HG02981 (cell line): ENCODE data around the gene RPS3.
A peak's percentile ranks its signal among the peaks of the same experiment; 100 is the strongest.
"Not testable (repeated sequence)": the region's sequence is repeated elsewhere in the genome, so short reads cannot be mapped to it uniquely, and the experiment has no call there.

Source experiments
- ATAC-seq: cut with Tn5 transposase; IDR thresholded peaks from one replicate; pipeline ENCODE4 v1.9.1; 2021; ENCODE audit warnings: mild to moderate bottlenecking, moderate library complexity; ENCODE audit not compliant: unreplicated experiment

RPS3 gene

DNA sequence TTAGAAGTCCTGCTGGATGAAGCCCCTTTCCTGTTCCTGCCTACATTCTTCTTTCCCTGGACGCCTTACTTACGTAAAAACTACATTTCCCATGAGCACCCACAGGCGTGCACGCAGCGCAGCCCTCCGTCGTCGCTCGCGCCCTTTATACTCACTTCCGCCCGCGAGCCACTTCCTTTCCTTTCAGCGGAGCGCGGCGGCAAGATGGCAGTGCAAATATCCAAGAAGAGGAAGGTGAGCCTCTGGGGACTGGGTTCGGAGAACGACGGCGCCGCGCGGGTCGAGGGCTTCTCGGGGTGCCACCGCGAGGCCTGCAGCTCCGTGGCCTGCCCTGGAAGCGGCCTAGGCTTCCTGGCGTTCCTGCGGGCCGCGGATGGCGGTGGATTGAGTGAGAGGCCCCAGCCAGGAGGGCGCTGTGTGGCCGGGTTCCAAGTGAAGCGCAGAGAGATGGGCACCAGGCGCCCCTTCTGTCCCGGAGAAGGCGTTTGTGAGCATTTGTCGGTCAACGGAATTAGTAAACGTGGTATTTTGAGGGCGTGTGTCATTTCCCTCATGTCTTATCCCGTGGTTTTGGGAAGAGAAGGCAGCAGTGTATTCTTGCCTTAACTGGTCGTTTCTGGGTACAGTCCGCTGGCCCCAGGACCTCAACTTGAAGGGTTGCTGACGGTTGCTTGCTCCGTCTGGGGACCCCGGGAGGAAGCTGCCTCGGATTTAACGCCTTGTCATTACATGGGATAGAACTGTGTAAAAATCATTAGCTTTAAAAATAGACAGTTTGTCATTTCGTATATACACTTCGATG is at the start of gene RPS3:
Gene RPS3, plus strand, starts transcription at position 175 of the 802 bp plus-strand sequence. Its CDS starts 30 bp downstream, at position 205.
- ATAC-seq = peak; percentile 92

DNA sequence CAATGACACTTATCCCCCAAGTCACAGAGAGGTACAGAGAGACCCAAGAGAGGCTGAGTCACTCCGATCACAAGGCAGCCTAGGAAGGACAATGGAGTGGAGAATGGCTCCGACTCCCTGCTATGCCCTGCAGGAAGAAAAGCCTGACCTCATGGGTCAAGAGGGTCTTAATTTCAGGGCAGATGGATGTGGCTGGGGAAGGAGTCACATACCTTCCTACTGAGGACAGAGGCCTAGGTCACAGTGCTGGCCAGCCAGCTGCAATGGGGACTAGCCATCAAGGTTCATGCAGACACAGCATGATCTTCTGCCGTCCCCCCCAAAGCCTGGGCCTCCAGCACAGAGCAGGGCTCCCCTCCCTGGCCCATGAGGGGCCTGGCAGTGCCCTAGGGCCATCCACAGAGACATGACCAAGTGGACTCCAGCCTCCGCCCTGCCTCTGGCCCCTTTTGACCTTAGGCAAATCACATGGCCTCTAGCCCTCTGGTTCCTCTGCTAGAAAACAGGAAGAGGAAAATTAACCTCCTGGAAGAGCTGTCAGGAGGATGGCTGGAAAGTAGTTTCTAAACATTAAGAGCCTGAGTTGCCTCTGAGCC is 49.7 kb upstream of the RPS3 start:
- ATAC-seq = no peak

DNA sequence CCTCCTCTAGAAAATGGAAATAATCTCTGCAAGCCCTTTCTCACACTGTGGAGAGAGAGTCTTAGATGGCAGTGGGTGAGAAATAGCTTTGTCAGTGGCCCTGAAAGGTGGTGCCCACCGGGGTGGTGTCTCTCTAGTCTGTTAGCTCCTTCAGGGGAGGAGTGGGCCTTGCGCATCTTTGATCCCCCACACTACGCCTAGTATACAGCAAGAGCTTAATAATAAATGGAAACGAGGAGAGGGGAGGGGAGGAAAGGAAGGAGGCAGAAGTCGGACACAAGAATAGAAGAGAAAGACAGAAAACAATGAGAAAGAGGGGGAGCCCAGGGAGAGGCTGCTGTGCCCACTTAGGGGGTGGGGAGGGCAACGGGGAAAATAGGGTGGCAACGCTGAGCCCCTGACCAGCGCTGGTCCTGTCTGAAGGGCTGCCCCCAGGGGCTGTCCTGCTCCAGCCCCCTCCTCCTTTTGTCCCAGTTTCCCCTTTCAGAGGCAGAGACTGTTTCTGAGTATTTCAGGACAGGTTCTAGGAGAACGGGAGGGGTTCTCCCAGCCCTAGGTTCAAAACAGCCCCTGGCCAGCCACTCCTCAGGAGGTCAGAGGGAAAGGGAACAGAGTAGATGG is 49.1 kb upstream of the RPS3 start:
- ATAC-seq = no peak

DNA sequence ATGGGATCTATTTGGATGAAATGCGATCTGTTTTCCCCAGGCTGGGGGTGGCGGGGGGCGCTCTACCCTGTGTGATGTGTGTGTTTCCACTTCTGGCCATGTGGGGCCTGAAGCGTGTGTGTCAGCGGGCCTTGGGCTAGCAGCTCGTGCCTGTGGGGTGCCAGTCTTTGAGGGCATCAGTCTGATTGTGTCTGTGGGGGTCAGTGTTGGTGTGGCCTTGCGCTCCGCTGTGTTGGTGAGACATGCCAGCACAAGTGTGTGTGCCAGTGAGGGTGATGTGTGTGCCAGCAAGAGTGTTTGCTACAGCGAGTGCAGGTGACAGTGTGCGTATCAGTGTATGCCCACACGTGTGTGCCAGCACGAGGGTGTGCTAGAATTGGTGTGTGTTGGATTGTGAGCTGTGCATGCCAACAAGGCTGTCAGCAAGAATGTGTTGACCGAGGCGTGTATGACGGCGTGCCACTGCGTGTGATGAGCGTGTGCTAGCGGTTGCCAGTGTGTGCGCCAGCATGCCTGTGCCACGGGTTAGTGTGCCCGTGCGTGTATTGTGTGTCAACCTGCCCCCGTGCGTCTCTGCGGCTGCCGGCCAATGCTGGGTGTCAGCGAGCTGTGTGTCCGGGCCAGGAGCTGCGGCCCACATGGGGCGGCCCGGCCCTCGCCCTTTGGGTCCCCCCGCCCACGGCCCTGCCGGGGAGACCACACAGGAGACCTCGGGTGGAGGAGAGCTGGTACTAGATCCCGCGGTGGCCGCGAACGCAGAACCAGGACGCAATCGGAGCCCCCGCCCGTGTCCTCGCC is 48.4 kb upstream of the RPS3 start:
- no peak for ATAC-seq

DNA sequence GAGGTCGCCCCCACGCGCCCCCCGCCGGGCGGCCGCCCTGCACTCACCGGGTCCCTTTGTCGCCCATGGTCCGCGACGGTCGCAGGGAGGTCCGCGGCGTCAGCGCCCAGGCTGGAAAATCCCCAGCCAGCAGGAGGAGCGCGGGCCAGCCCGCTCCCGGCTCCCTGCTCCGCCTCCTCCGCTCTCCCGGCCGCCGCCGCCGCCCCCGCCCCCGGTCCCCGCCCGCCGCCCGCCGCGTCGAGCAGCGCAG is 47.9 kb upstream of the RPS3 start, which contains the start of gene ARRB1:
Gene ARRB1, minus strand, starts transcription at position 121 of the 250 bp plus-strand sequence. Its CDS starts 54 bp downstream, at position 67.
- ATAC-seq = no peak

DNA sequence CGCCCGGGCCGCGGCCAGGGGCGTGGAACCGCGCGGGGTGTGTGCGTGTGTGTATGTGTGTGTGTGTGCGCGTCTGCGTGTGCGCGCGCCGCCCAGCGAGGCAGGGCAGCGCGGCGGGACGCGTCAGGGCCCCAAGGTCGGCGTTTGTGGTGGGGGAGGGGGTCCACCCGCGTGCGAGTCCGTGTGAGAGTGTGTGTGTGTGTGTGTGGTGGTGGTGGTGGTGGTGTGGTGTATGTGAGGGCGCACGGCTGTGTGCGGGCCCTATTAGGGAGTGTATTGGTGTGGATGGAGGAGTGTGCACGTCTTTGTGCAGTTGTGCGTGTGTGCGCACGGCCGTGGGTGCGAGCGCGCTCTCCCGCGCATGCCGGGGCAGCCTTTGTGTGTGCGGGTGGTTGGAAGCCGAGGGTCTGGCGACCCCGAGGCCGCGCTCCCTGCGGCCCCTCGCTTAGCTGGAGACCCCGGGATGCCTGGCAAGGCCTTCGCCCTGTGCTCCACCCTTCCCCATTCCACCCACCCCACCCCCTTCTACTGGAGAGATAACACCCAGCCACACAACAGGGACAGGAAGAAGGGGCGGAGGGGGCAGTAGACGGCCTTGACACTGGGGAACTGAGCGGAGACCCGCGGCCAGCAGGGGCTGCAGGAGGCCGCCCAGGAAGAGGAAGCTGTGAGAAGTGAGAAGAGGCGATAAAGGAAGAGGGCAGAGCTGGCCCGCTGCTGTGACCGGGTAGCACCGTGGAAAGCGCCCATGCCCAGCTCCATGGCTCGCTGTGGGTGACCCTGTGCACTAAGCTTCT is 47.3 kb upstream of the RPS3 start:
- no peak for ATAC-seq

DNA sequence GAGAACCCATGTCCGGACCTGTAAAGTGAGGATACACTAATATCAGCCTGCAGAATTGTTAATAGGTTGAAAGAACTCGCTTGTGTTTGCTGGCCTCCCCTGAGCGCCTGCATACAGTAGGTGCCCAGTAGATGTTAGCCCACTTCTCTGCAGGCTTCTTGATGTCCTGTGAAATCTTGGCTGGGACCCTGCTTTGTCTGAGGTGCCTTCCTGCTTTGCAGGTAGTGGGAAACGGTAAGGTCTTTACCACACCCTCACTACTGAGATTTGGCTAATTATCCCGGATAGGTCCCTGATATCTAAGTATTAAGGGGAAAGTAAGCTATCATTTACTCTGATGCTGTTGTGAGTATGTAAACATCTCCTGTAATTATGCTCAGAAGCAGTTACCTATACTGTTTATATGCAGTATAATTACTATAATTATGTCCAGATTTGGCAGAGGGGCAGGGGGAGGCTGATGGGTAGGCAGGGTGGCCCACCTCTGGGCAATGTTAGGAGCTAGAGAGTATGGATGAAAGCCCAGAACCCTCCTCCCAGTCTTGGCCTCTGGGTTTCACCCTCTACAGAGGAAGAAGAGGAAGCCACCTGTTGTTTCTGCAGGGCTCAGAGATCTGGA is 46.6 kb upstream of the RPS3 start:
- no peak for ATAC-seq

DNA sequence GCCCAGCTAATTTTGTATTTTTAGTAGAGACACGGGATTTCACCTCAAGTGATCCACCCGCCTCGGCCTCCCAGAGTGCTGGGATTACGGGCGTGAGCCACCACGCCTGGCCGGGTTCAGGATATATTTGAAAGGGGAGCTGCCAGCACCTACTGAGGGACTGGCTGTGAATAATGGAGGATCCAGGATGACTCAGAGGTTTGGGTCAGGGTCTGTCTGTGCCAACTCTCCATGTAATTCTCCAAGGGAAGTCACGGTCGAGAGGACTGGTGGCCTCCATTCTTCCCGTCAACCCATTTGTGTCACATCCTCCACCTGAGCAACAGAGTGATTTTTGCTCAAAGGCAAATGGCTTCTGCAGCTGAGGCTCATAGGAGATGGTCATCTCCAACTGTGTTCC is 44.3 kb upstream of the RPS3 start:
- ATAC-seq = no peak

DNA sequence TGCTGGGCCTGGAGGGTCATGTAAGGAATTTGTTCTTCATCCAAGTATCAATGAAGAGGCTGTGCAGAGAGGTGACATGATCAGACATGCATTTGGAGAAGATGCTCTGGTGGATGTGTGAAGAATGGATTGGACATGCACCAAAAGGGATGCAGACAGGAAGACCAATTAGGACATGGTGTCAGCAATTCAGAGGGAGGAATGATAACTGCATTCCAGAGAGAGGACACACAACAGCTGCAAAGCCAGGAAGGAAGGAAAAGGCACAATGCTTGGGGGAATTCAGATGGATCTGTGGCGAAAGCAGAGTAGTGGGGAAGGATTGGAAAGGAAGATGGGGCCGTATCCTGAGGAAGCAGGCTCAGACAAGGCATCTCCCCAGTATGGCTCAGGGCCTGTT is 42.7 kb upstream of the RPS3 start:
- no peak for ATAC-seq

DNA sequence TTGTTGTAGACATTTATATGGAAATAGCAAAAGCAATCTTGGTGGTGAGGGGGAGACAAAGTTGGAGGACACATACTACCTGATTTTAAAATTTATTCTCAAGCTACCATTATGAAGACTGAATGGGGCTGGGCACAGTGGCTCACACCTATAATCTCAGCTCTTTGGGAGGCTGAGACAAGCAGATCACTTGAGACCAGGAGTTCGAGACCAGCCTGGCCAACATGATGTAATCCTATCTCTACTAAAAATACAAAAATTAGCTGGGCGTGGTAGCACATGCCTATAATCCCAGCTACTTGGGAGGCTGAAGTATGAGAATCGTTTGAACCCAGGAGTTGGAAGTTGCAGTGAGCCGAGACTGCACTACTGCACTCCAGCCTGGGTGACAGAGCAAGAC is 37.0 kb upstream of the RPS3 start:
- not testable (repeated sequence) for ATAC-seq

DNA sequence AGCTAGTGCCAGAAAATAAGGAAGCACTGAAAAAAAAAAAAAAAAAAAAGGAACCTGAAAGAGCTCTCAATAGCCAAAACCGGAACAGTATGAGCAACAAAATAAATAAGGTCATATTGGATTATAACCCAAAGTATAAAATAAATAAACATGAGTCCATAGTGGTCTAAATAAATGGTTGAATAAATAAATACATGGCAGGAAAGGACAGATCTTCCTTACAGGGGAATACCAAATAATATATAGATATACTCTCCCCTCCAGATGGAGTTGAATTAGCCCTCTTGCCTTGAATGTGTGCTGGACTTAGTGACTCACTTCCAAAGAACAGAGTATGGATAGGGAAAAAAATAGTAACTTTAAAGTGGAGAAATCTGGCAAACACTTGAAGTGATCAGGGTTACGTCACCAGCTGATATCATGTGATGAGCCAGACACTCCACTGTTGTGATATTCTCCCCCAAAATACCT is 33.6 kb upstream of the RPS3 start:
- ATAC-seq = no peak

DNA sequence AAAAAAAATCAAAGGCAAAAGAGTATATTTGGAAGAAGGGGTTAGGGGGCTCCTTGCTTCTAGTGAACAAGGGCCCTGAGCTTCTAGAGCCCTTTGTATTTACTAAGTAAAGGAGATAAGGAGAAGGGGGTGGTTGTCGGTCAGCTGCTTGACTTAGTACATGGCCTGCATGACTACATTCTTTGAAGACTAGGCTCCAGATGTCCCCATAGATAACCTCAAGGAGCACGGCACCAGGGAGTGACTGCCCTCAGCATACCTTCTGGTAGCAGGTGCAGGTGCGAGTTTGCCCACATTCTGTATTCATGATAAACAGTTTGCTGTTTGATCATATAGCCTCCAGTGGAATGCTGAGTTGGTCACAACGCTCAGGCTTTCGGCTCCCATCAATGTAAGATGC is 32.5 kb upstream of the RPS3 start:
- not testable (repeated sequence) for ATAC-seq

DNA sequence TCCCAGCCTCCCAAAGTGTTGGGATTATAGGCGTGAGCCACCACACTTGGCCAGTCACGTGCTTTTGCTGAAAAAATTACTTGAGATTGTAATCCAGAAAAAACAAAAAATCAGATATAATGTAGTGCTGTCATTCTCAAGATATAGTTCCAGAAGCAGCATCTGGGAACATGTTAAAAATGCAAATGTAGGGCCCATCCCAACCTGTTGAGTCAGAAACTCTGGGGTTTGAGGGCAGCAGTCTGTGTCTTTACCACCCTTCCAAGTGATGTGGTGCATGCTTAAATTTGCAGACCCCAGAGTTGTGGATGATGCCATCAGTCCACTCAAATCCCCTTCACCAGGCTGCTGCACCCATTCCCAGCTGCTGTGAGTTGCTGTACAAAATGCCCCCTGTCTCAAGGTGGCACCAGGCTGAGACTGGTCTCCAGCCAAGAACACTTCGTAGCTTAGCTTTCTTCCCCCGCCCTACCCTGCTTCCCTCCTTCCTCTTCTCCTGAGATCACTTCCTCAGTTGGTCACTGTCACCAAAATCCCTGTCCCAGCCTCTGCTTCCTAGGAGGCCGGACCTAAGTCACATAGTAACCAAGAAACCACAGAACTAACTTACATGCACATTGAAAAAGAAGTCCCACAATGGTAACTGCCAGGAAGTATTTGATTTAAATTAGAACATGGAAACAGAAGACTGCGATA is 29.6 kb upstream of the RPS3 start:
- no peak for ATAC-seq

DNA sequence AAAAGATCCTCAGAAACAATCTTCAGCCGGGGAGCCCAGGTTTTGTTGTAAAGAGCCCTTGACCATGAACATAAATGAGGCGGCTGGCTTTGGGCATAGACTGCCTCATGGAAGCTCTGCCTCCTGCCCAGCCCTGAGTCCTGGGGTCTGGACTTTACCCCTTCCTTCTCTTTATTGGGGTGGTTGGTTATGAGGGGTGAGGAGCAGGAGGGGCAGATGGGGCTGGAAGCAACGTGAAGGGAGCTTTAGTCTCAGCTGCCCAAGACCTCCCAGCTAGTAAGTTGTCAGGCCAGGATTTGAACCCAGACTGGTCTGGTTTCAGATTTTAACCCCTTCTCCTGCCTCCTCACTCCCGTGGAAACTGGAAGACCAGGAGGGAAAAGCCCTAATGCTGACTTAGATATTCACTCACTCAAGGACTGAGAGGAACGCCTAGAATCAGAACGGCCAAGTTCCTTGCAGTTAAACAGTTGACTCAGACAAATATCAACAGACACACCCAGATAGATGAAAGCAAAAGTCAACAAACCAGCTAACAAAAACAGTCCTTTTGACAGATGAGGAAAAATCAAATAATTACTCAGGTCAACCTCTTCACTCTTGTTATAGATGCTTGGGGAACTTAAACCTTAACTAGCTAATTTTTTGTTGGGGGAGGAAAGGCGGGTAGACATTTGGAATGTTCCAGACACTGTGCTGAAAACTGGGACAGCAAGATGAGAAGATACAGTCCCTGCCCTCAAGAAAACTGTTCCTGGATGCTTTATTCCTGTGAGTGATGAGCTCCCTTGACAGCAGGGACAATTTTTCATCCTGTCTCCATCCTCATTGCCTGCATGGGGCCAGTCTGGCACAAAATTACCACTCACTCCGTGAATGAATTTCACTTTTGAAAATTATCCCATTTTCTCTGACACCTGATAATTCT is 27.1 kb upstream of the RPS3 start:
- ATAC-seq = no peak

DNA sequence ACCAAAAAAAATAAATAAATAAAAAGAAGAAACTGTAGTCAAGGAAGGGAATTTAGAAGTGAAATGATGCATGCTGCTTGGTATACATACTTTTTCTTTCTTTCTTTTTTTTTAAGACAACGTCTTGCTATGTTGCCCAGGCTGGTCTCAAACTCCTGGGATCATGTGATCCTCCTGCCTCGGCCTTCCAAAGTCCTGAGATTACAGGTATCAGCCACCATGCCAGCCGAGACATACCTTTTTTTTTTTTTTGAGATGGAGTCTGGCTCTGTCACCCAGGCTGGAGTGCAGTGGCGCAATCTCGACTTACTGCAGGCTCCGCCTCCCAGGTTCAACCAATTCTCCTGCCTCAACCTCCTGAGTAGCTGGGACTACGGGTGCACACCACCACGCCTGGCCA is 26.1 kb upstream of the RPS3 start:
- no peak for ATAC-seq

DNA sequence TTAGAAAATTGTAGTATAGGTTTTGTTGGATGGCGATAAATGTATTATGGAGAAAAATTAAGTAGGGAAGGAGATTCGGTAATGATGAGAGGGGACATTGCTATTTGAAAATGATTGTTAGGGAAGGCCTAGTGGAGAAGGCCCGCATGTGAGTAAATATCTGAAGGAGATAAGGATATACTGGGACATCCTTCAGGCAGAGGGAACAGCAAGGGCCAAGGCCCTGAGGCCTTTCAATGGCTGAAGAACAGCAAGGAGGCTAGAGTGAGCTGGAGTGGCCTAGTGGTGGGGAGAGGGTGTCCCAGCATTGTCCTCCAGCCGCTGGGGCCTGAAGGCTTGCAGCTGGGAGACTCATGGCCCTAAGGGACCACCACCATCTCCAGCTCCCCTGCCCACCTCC is 24.7 kb upstream of the RPS3 start:
- ATAC-seq = no peak

DNA sequence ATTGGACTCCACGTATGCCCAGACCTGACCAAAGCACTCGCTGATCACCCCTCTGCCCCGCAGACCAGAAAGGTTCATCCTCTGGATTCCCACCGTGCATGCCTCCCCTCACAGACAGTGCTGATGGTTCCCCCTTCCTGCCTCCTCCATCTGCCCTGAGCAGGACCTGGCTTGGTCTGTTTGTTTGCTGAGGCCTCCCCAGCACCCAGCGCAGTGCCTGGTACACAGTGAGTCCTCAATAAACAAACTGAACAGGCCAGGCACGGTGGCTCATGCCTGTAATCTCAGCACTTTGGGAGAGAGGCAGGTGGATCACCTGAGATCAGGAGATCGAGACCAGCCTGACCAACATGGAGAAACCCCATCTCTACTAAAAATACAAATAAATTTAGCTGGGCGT is 23.7 kb upstream of the RPS3 start:
- ATAC-seq = no peak

DNA sequence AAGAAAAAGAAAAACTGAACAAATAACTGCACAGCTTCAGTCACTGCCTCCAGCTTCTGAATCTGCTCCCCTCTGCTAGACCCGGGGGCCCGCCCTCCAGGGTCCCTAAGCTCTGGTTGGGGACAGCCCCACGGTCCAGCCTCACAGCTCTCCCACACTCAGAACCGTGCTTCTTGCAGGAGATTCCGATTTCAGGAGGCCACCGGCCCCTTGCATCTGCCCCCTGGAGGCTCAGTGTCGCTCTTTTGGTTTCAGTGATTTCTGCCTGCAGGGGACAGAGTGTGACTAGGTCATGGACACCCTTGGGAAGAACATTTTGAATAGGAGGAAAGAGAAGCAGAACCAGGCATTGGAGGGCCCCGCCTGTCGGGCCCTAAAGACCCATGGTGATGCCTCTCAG is 23.1 kb upstream of the RPS3 start:
- ATAC-seq = no peak

DNA sequence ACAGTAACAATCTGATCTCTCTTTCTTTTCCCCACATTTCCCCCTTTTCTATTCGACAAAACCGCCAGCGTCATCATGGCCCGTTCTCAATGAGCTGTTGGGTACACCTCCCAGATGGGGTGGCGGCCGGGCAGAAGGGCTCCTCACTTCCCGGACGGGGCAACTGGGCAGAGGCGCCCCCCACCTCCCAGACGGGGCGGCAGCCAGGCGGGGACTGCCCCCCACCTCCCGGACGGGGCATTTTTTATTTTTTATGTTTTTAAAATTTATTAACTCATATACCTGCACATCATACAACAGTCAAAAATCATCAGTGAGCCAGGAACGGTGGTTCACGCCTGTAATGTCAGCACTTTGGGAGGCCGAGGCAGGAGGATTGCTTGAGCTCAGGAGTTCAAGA is 20.5 kb upstream of the RPS3 start:
- ATAC-seq = not testable (repeated sequence)
